ENCODE data around the gene GAD2. TPM values are rescaled to one million over a fixed set of nuclear protein-coding genes. Genes with fewer than 3 reads are reported as not detected.

GAD2 gene
- polyA plus RNA-seq, 1 of the 3 experiments (the other 2 are of a cell fraction): not detected

- H2AFZ ChIP-seq (ENCODE audit: low read depth): no peak overlapping the region
- DNase-seq: no peak
- no peaks in the 10 kb centered on the region for H3F3A ChIP-seq (replicated peaks; ENCODE audit: insufficient read depth)
- TF ChIP-seq TAF1 (IDR thresholded peaks at IDR 0.05; ENCODE audit: borderline replicate concordance, low read depth, low read length) (no peak), POLR2AphosphoS5 (IDR thresholded peaks at IDR 0.05; ENCODE audit: low read depth, low read length) (no peak), ZBTB33 (IDR thresholded peaks at IDR 0.05; ENCODE audit: borderline replicate concordance, low read depth) (no peak), TEAD4 (IDR thresholded peaks at IDR 0.05; ENCODE audit: borderline replicate concordance, insufficient read depth) (no peak), MAX (IDR thresholded peaks at IDR 0.05; ENCODE audit: low read depth) (no peak), FOXJ3 (CRISPR knock-in tag; IDR thresholded peaks at IDR 0.05) (no peak), TCF12 (IDR thresholded peaks at IDR 0.05) (no peak), GABPA (IDR thresholded peaks at IDR 0.05; ENCODE audit: low read depth) (no peak), YY1 (IDR thresholded peaks at IDR 0.05; ENCODE audit: low read depth) (no peak), EZH2phosphoT487 (IDR thresholded peaks at IDR 0.05; ENCODE audit: borderline replicate concordance, low read depth) (no peak), REST (IDR thresholded peaks at IDR 0.05; ENCODE audit: low read depth, low read length) (no peak), GATA2 (CRISPR knock-in tag; IDR thresholded peaks at IDR 0.05) (no peak), FOXM1 (IDR thresholded peaks at IDR 0.05; ENCODE audit: low read depth) (no peak), CHD2 (IDR thresholded peaks at IDR 0.05; ENCODE audit: low read length, partially characterized antibody) (no peak), RCOR1 (IDR thresholded peaks at IDR 0.05; ENCODE audit: low read length) (no peak), EP300 (IDR thresholded peaks at IDR 0.05; ENCODE audit: borderline replicate concordance in 1 of 2, low read depth in 1 of 2, low read length in 1 of 2) (no peak), JUND (IDR thresholded peaks at IDR 0.05) (no peak), PBX3 (IDR thresholded peaks at IDR 0.05) (no peak)
- no peaks in the 10 kb centered on the region for H3K4me1 ChIP-seq (ENCODE audit: control insufficient read depth in 1 of 2, insufficient read depth in 2 of 2, low read depth in 1 of 2, low read length in 1 of 2)
- 0% methylated on average over 1 of the region's 1 CpG for WGBS (ENCODE audit: low lambda C conversion rate)
- H3K27ac ChIP-seq (ENCODE audit: low read depth in 2 of 2, low read length in 1 of 2): no peak overlapping the region
- no peak overlapping the region for H3K9ac ChIP-seq
- no peaks in the 10 kb centered on the region for H3K36me3 ChIP-seq (replicated peaks in 1 of 2; ENCODE audit: control insufficient read depth in 1 of 2, insufficient read depth in 2 of 2, low read length in 1 of 2)
- H3K4me2 ChIP-seq: no peak overlapping the region
- H3K4me3 ChIP-seq (ENCODE audit: low read depth in 2 of 2, low read length in 1 of 2): no peak overlapping the region
- H3K79me2 ChIP-seq (ENCODE audit: insufficient read depth): no peaks in the 10 kb centered on the region
- POLR2A ChIA-PET: no interaction called here
- H3K27me3 ChIP-seq (ENCODE audit: insufficient read depth): no peaks in the 10 kb centered on the region
- no peaks in the 10 kb centered on the region for H4K20me1 ChIP-seq (ENCODE audit: insufficient read depth)
- no peaks in the 10 kb centered on the region for H3K9me2 ChIP-seq
- H3K9me3 ChIP-seq: no peaks in the 10 kb centered on the region
- CTCF ChIA-PET: no interaction called here
Measured at GRCh38 chr10:26259341-26259740, 42.8 kb downstream of the GAD2 start.
